GM21737 (cell line): ENCODE results near the gene TMED7.

Experiments
- ATAC-seq: cut with Tn5 transposase; IDR thresholded peaks from one replicate; pipeline ENCODE4 v1.9.1; 2021; ENCODE audit warnings: mild to moderate bottlenecking, moderate library complexity; ENCODE audit not compliant: unreplicated experiment

The TMED7 gene

GRCh38 chr5:115584501-115584900 is 41.3 kb downstream of the TMED7 start:
- no peak for ATAC-seq

- ATAC-seq = no peak
Measured at GRCh38 chr5:115583474-115583873, 42.4 kb downstream of the TMED7 start.

GRCh38 chr5:115580941-115581340 is 44.9 kb downstream of the TMED7 start:
- no peak for ATAC-seq

GRCh38 chr5:115579747-115580173 is 46.1 kb downstream of the TMED7 start:
- peak; percentile 49 for ATAC-seq

GRCh38 chr5:115579216-115579615 is 46.6 kb downstream of the TMED7 start:
- ATAC-seq = no peak

- ATAC-seq = peak; percentile 51
Measured at GRCh38 chr5:115578657-115579056, 47.2 kb downstream of the TMED7 start.

- ATAC-seq = no peak
Measured at GRCh38 chr5:115577741-115578140, 48.1 kb downstream of the TMED7 start.

- ATAC-seq = no peak
Measured at GRCh38 chr5:115577329-115577728, 48.5 kb downstream of the TMED7 start.

GRCh38 chr5:115575167-115576070 is 50.4 kb downstream of the TMED7 start:
- ATAC-seq = no peak

- ATAC-seq = no peak
Measured at GRCh38 chr5:115573133-115573532, 52.7 kb downstream of the TMED7 start.

- no peak for ATAC-seq
Measured at GRCh38 chr5:115571441-115571878, 54.4 kb downstream of the TMED7 start.

GRCh38 chr5:115568668-115569067 is 57.2 kb downstream of the TMED7 start:
- ATAC-seq = no peak

GRCh38 chr5:115565233-115565632 is 60.6 kb downstream of the TMED7 start:
- no peak for ATAC-seq
